Hematopoietic multipotent progenitor cell treated with erythropoietin and hydrocortisone succinate and interleukin-3 and kit ligand, for 8 days (in vitro differentiated cells): ENCODE results near the gene HS1BP3.
A peak's percentile ranks its signal among the peaks of the same experiment; 100 is the strongest.

Source experiments
- DNase-seq: peaks from one replicate; pipeline ENCODE4 v3.0.0-alpha.2; 2015

HS1BP3 gene

GRCh38 chr2:20663196-20664070 is 12.5 kb upstream of the HS1BP3 start:
- DNase-seq = no peak

GRCh38 chr2:20662308-20662937 is 11.5 kb upstream of the HS1BP3 start:
- DNase-seq = no peak

GRCh38 chr2:20661421-20662307 is 10.8 kb upstream of the HS1BP3 start:
- peak; percentile 80 for DNase-seq

- no peak for DNase-seq
Observed at GRCh38 chr2:20660506-20661420, 9.9 kb upstream of the HS1BP3 start.

- no peak for DNase-seq
Observed at GRCh38 chr2:20657522-20658235, 6.8 kb upstream of the HS1BP3 start.

GRCh38 chr2:20656561-20656960 is 5.7 kb upstream of the HS1BP3 start:
- DNase-seq = no peak

GRCh38 chr2:20654535-20654813 is 3.6 kb upstream of the HS1BP3 start:
- DNase-seq = no peak

- no peak for DNase-seq
Observed at GRCh38 chr2:20653695-20654534, 3.0 kb upstream of the HS1BP3 start.

- no peak for DNase-seq
Observed at GRCh38 chr2:20652673-20653575, 2.0 kb upstream of the HS1BP3 start.

- no peak for DNase-seq
Observed at GRCh38 chr2:20652141-20652540, 1.2 kb upstream of the HS1BP3 start.

GRCh38 chr2:20651731-20652099 is 817 bp upstream of the HS1BP3 start:
- no peak for DNase-seq

GRCh38 chr2:20650393-20650876 is 463 bp downstream of the HS1BP3 start:
- DNase-seq = peak; percentile 33

GRCh38 chr2:20649976-20650375 is 922 bp downstream of the HS1BP3 start:
- no peak for DNase-seq

GRCh38 chr2:20649576-20649975 is 1.3 kb downstream of the HS1BP3 start:
- no peak for DNase-seq

GRCh38 chr2:20648831-20649230 is 2.1 kb downstream of the HS1BP3 start:
- no peak for DNase-seq

GRCh38 chr2:20648206-20648605 is 2.7 kb downstream of the HS1BP3 start:
- DNase-seq = no peak

- no peak for DNase-seq
Observed at GRCh38 chr2:20647738-20648137, 3.2 kb downstream of the HS1BP3 start.

GRCh38 chr2:20647211-20647610 is 3.7 kb downstream of the HS1BP3 start:
- no peak for DNase-seq

GRCh38 chr2:20646446-20646845 is 4.5 kb downstream of the HS1BP3 start:
- DNase-seq = no peak

- DNase-seq = no peak
Observed at GRCh38 chr2:20645761-20646160, 5.1 kb downstream of the HS1BP3 start.
